Sigmoid colon (tissue), 4 donors: ENCODE results near the gene TEC.

Experiments used
- EP300 ChIP-seq, 4 donors: sonication (generic); formaldehyde crosslinking; IDR thresholded peaks; one replicate each; pipeline ENCODE4 v1.6.1; 2017; ENCODE audit warnings: antibody characterized with exemption in 4 of 4
- POLR2AphosphoS5 ChIP-seq, 4 donors: sonication (generic); formaldehyde crosslinking; IDR thresholded peaks; one replicate each; pipeline ENCODE4 v1.6.1; 2017; ENCODE audit warnings: antibody characterized with exemption in 4 of 4
- TF ChIP-seq, protein P1 (sequence below), 4 experiments: fragments of 450-650 bp in 3 of 4; fragments of 200-600 bp in 1 of 4; IDR thresholded peaks; one replicate each; pipeline ENCODE4 v1.5.1; 2016 to 2019; ENCODE audit warnings: antibody characterized with exemption in 4 of 4, mild to moderate bottlenecking in 3 of 4, moderate library complexity in 2 of 4

DNA sequence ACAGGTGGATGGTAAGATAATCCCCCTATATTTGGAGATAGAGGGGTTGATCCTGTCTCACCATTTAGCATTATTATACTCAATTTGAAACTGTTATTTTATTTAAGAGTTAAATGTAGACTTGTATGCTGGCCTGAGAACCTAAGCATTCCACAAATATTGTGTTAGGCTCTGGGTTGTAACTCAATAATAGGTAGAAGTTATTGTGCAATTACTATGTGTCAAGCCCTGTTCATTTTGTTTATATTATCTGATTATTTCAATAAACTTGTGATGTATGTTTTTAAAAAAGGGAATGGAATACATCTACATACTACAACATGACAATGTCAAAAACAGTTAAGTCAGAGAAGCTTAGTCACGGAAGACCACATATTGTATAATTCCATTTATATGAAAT, 122.0 kb downstream of the TEC start:
- TF ChIP-seq, protein P1, sequence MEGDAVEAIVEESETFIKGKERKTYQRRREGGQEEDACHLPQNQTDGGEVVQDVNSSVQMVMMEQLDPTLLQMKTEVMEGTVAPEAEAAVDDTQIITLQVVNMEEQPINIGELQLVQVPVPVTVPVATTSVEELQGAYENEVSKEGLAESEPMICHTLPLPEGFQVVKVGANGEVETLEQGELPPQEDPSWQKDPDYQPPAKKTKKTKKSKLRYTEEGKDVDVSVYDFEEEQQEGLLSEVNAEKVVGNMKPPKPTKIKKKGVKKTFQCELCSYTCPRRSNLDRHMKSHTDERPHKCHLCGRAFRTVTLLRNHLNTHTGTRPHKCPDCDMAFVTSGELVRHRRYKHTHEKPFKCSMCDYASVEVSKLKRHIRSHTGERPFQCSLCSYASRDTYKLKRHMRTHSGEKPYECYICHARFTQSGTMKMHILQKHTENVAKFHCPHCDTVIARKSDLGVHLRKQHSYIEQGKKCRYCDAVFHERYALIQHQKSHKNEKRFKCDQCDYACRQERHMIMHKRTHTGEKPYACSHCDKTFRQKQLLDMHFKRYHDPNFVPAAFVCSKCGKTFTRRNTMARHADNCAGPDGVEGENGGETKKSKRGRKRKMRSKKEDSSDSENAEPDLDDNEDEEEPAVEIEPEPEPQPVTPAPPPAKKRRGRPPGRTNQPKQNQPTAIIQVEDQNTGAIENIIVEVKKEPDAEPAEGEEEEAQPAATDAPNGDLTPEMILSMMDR (IDR thresholded peaks at IDR 0.05): no peak
- TF ChIP-seq EP300 (IDR thresholded peaks at IDR 0.05): no peak
- no peak for TF ChIP-seq POLR2AphosphoS5 (IDR thresholded peaks at IDR 0.05)
